IMR-90 (cell line): Measurements from ENCODE around the gene CAPN5. TPM values are rescaled to one million over a fixed set of nuclear protein-coding genes. Genes with fewer than 3 reads are reported as not detected.

Experiments
- ATAC-seq: fragments of 200-7000 bp; cut with Tn5 transposase; 2 replicates; pipeline ENCODE4 v1.9.1; 2020; ENCODE audit warnings: low read depth, mild to moderate bottlenecking, moderate library complexity
- BruUV-seq: library from RNA; stranded (reverse); fragments of 400-500 nt; replicated peaks from 2 replicates; lab custom pipeline; 2021; lab: Mats Ljungman, UMichigan
- CTCF ChIA-PET: fragments of 300-600 bp; formaldehyde crosslinking; extraction: SDS; loops from one replicate; lab custom pipeline; 2021; ENCODE audit warnings: antibody characterized with exemption; lab: Yijun Ruan, JAX
- POLR2A ChIA-PET: fragments of 300-600 bp; sonication (Branson Sonifier 250); formaldehyde crosslinking; loops from one replicate; lab custom pipeline; 2022; ENCODE audit warnings: antibody characterized with exemption; ENCODE audit not compliant: unreplicated experiment; lab: Charles Lee
- DNase-seq: peaks from one replicate; pipeline ENCODE4 v3.0.0; 2013
- H2AFZ ChIP-seq: replicated peaks from 2 replicates; pipeline ENCODE3; 2013; ENCODE audit warnings: low read length, mild to moderate bottlenecking; ENCODE audit not compliant: poor library complexity
- H2AK5ac ChIP-seq: 2 replicates; pipeline ENCODE4 v1.6.1; 2013; ENCODE audit warnings: low read depth, low read length, inconsistent platforms
- H2AK9ac ChIP-seq: replicated peaks from 2 replicates; pipeline ENCODE3; 2013; ENCODE audit warnings: mild to moderate bottlenecking, low read depth, low read length, moderate library complexity; ENCODE audit not compliant: poor library complexity
- H2BK120ac ChIP-seq: 2 replicates; pipeline ENCODE4 v1.6.1; 2013; ENCODE audit warnings: low read depth, low read length, inconsistent platforms
- H2BK15ac ChIP-seq: 3 replicates; pipeline ENCODE4 v1.6.1; 2013; ENCODE audit warnings: low read depth, low read length, inconsistent platforms
- H2BK20ac ChIP-seq: 2 replicates; pipeline ENCODE4 v1.6.1; 2013; ENCODE audit warnings: low read depth, mild to moderate bottlenecking, inconsistent platforms, low read length, moderate library complexity
- H2BK5ac ChIP-seq: 2 replicates; pipeline ENCODE4 v1.6.1; 2013; ENCODE audit warnings: mild to moderate bottlenecking, low read depth, low read length, inconsistent platforms; ENCODE audit not compliant: poor library complexity, severe bottlenecking
- H3K14ac ChIP-seq: replicated peaks from 2 replicates; pipeline ENCODE4 v1.6.1; 2013; ENCODE audit warnings: low read depth, low read length, inconsistent platforms
- H3K18ac ChIP-seq: 2 replicates; pipeline ENCODE4 v1.6.1; 2013; ENCODE audit warnings: low read depth, low read length, control low read depth
- H3K23ac ChIP-seq: 2 replicates; pipeline ENCODE4 v1.6.1; 2013; ENCODE audit warnings: low read depth, low read length, inconsistent platforms
- H3K27ac ChIP-seq: 2 replicates; pipeline ENCODE4 v1.5.1; 2013; ENCODE audit warnings: mild to moderate bottlenecking, control low read depth, low read length; ENCODE audit not compliant: insufficient read depth
- H3K27me3 ChIP-seq: 2 replicates; pipeline ENCODE4 v1.6.1; 2013; ENCODE audit warnings: low read length; ENCODE audit not compliant: control insufficient read depth, insufficient read depth
- H3K36me3 ChIP-seq: 2 replicates; pipeline ENCODE4 v1.6.1; 2013; ENCODE audit warnings: low read length, mixed read lengths; ENCODE audit not compliant: control insufficient read depth, insufficient read depth
- H3K4ac ChIP-seq: 2 replicates; pipeline ENCODE4 v1.6.1; 2013; ENCODE audit warnings: low read depth, low read length, inconsistent platforms
- H3K4me1 ChIP-seq: 2 replicates; pipeline ENCODE4 v1.6.1; 2013; ENCODE audit warnings: low read length, mixed read lengths; ENCODE audit not compliant: control insufficient read depth, insufficient read depth
- H3K4me2 ChIP-seq: 2 replicates; pipeline ENCODE4 v1.6.1; 2013; ENCODE audit warnings: low read depth, mild to moderate bottlenecking, control low read depth, low read length, moderate library complexity
- H3K4me3 ChIP-seq: 2 replicates; pipeline ENCODE4 v1.5.1; 2013; ENCODE audit warnings: low read depth, mild to moderate bottlenecking, control low read depth, low read length, moderate library complexity; ENCODE audit not compliant: insufficient read depth
- H3K56ac ChIP-seq: 2 replicates; pipeline ENCODE4 v1.6.1; 2013; ENCODE audit warnings: low read length, inconsistent platforms; ENCODE audit not compliant: insufficient read depth; ENCODE audit errors: extremely low read depth
- H3K79me1 ChIP-seq, 2 experiments: 2 replicates each; pipeline ENCODE4 v1.6.1; 2013; ENCODE audit warnings: low read length in 2 of 2, inconsistent platforms in 1 of 2, low read depth in 1 of 2
- H3K9ac ChIP-seq: 2 replicates; pipeline ENCODE4 v1.6.1; 2013; ENCODE audit warnings: low read depth, low read length, control low read depth
- H3K9me1 ChIP-seq: 2 replicates; pipeline ENCODE4 v1.6.1; 2013; ENCODE audit warnings: low read length, inconsistent platforms; ENCODE audit not compliant: insufficient read depth
- H3K9me3 ChIP-seq: 2 replicates; pipeline ENCODE4 v1.6.1; 2013; ENCODE audit warnings: low read length; ENCODE audit not compliant: control insufficient read depth, insufficient read depth
- H4K20me1 ChIP-seq: 2 replicates; pipeline ENCODE4 v1.6.1; 2013; ENCODE audit warnings: low read length, inconsistent platforms; ENCODE audit not compliant: insufficient read depth
- H4K5ac ChIP-seq: 2 replicates; pipeline ENCODE4 v1.6.1; 2013; ENCODE audit warnings: mild to moderate bottlenecking, low read depth, low read length, control low read depth
- H4K8ac ChIP-seq, 2 experiments: 2 replicates each; pipeline ENCODE4 v1.6.1; 2013; ENCODE audit warnings: low read depth in 2 of 2, low read length in 2 of 2, control low read depth in 1 of 2, inconsistent platforms in 1 of 2
- H4K91ac ChIP-seq: 2 replicates; pipeline ENCODE4 v1.6.1; 2013; ENCODE audit warnings: low read depth, low read length, inconsistent platforms; ENCODE audit not compliant: insufficient read depth
- ELK1 ChIP-seq: fragments of 150-350 bp; IDR thresholded peaks from 2 replicates; pipeline ENCODE4 v1.6.1; 2016; ENCODE audit warnings: low read depth, mild to moderate bottlenecking, low read length, moderate library complexity, borderline replicate concordance
- NFE2L2 ChIP-seq: fragments of 150-350 bp; IDR thresholded peaks from 2 replicates; pipeline ENCODE4 v1.6.1; 2016; ENCODE audit warnings: low read depth, mild to moderate bottlenecking, low read length
- RCOR1 ChIP-seq: IDR thresholded peaks from 2 replicates; pipeline ENCODE4 v1.6.1; 2012; ENCODE audit warnings: mild to moderate bottlenecking, low read length, improper control_type of control experiment; ENCODE audit not compliant: insufficient replicate concordance
- WGBS, 2 experiments: methylation state at CpG; one replicate each; pipeline versions ENCODE4 v1.1.5 to v1.1.7; 2013; ENCODE audit warnings: missing lambda C conversion rate in 2 of 2; ENCODE audit not compliant: insufficient read length in 1 of 2; ENCODE audit errors: extremely low coverage in 2 of 2; 5-methylcytosine and 5-hydroxymethylcytosine counted together
- dilution Hi-C: fragments of 300-500 bp; cut with HindIII; formaldehyde crosslinking; loops from one replicate; pipeline ENCODE4 v1.14.3; 2018; ENCODE audit warnings: low sequenced_read_pairs; ENCODE audit not compliant: unreplicated experiment
- in situ Hi-C: fragments of 300-500 bp; cut with MboI; formaldehyde crosslinking; loops from 3 replicates; pipeline ENCODE4 v1.14.3; 2019; ENCODE audit warnings: low sequenced_read_pairs, inconsistent platforms, mixed read lengths
- intact Hi-C: fragments of 100-400 bp; cut with micrococcal nuclease; formaldehyde crosslinking; loops from 2 replicates; pipeline ENCODE4 v1.10.0; 2022
- polyA plus RNA-seq, 3 experiments: library from polyadenylated mRNA; depleted of rRNA; stranded (reverse); fragments of >200 nt; gene quantifications; 2 replicates each; pipeline ENCODE4 v1.2.3, GENCODE V29; 2012; ENCODE audit warnings: low replicate concordance in 1 of 3
- total RNA-seq: library from RNA; depleted of rRNA; stranded (reverse); fragments of >200 nt; gene quantifications from 2 replicates; pipeline ENCODE4 v1.2.3, GENCODE V29; 2012

The CAPN5 gene
- total and polyA plus RNA-seq, 2 of the 4 experiments (the other 2 are of a cell fraction), result 8.1 to 24.0 TPM

DNA sequence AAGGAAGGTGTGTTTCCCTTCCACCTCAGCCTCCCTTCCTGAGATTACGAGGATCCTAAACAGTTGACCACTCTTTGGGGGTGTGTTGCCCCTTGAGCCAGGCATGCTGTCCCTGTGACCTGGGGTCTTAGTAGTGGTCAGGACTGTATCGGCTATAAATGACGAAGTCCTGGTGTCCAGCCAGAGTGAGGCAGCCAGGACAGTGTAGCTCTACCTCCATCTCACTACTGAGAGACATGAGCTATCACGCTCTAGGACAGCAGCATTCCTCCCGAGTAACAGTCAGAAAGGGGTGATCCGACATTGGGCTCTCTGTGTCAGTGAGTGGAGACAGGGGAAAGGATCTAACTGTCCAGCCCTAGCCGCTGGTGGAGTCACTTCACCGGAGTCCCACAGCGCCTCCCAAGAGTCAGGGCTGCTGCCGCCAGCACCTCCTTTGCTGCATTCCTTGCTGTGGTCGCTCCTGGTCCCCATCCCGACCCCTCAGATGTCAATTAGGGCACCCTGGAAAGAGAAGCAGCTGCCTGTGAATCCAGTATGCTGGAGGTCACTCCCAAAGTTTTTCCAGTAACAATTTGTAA, 35.8 kb upstream of the CAPN5 start:
- Histone ChIP-seq H3K4me1 (no peaks in the 10 kb centered on the region), H3K23ac (no peak overlapping the region), H2BK20ac (no peak overlapping the region), H3K4me2 (no peak overlapping the region), H4K20me1 (no peaks in the 10 kb centered on the region; the same call in 1 of the 2 replicates), H4K5ac (no peak overlapping the region), H2AK5ac (no peak overlapping the region), H4K8ac (no peak overlapping the region), H2BK15ac (no peak overlapping the region), H2AK9ac (no peak overlapping the region), H3K27me3 (peaks cover 23% of the 10 kb centered on the region), H3K9me1 (peaks cover 2% of the 10 kb centered on the region; the same call in 1 of the 2 replicates), H3K18ac (no peak overlapping the region), H3K9me3 (no peaks in the 10 kb centered on the region), H4K91ac (no peak overlapping the region), H3K27ac (no peak overlapping the region), H2AFZ (no peak overlapping the region), H3K36me3 (no peaks in the 10 kb centered on the region), H3K4me3 (no peak overlapping the region), H3K14ac (no peak overlapping the region), H3K56ac (no peak overlapping the region), H2BK5ac (no peak overlapping the region), H3K9ac (no peak overlapping the region), H2BK120ac (no peak overlapping the region), H3K4ac (no peak overlapping the region), H3K79me1 (no peaks in the 10 kb centered on the region)
- no TSS peak for BruUV-seq
- in situ Hi-C loops (loop anchor here (10.0 to 25.0 kb wide), 2 partner anchors 216 to 294 kb away; no protein-coding TSS in a partner anchor), intact Hi-C loops (loop anchor here (10.0 kb wide), 1 partner anchor 56 kb away; no protein-coding TSS in a partner anchor), dilution Hi-C loops (no loop called here)
- DNase-seq (no peak), ATAC-seq (no peak)
- TF ChIP-seq RCOR1, result no peak
- no peak for TF ChIP-seq ELK1
- TF ChIP-seq NFE2L2, result no peak
- WGBS, 2 experiments, result 76% methylated on average over 4 of the region's 12 CpGs; no CpG with 5 or more reads in 1 of the 2 experiments
- ChIA-PET POLR2A (no interaction called here), CTCF (interaction anchor here (0.7 to 1.3 kb wide), 2 partner anchors 12 to 111 kb away, joined by 3 read pairs; no protein-coding TSS in a partner anchor)
